Neural cell (in vitro differentiated cells): ENCODE measurements around the gene PGK2. TPM values are rescaled to one million over a fixed set of nuclear protein-coding genes. Genes with fewer than 3 reads are reported as not detected.

ENCODE experiments used
- H2AFZ ChIP-seq: fragments of 200-600, 300-800 bp; sonication (generic), shearing (Covaris generic); 2 replicates; pipeline ENCODE4 v1.6.0; 2014; ENCODE audit warnings: low read depth, mild to moderate bottlenecking, antibody characterized with exemption, low read length, moderate library complexity
- H3F3A ChIP-seq: fragments of 200-600 bp; shearing (Covaris generic); 2 replicates; pipeline ENCODE4 v1.6.1; 2016; ENCODE audit warnings: mild to moderate bottlenecking, moderate library complexity, mixed read lengths, antibody characterized with exemption, low read length; ENCODE audit not compliant: insufficient read depth, poor library complexity, severe bottlenecking
- H3K27ac ChIP-seq: fragments of 200-600, 300-800 bp; sonication (generic), shearing (Covaris generic); 2 replicates; pipeline ENCODE4 v1.5.1; 2014; ENCODE audit warnings: mild to moderate bottlenecking, low read length, moderate library complexity
- H3K27me3 ChIP-seq: fragments of 300-800, 200-600 bp; sonication (generic), shearing (Covaris generic); 2 replicates; pipeline ENCODE4 v1.6.0; 2014; ENCODE audit warnings: mild to moderate bottlenecking, low read depth, low read length, moderate library complexity; ENCODE audit not compliant: insufficient read depth
- H3K36me3 ChIP-seq: fragments of 300-800, 200-600 bp; sonication (generic), shearing (Covaris generic); 2 replicates; pipeline ENCODE4 v1.5.1; 2014; ENCODE audit warnings: mild to moderate bottlenecking, antibody characterized with exemption, low read length, moderate library complexity; ENCODE audit not compliant: insufficient read depth
- H3K4me2 ChIP-seq: fragments of 300-800, 200-600 bp; sonication (generic), shearing (Covaris generic); 2 replicates; pipeline ENCODE4 v1.6.0; 2014; ENCODE audit warnings: mild to moderate bottlenecking, low read length
- H3K4me3 ChIP-seq: fragments of 300-800, 200-600 bp; sonication (generic), shearing (Covaris generic); 2 replicates; pipeline ENCODE4 v1.5.1; 2014; ENCODE audit warnings: mild to moderate bottlenecking, low read length, moderate library complexity
- H3K79me2 ChIP-seq: fragments of 200-600 bp; shearing (Covaris generic); replicated peaks from 2 replicates; pipeline ENCODE4 v1.6.0; 2014; ENCODE audit warnings: mild to moderate bottlenecking, low read length, moderate library complexity; ENCODE audit not compliant: insufficient read depth
- H3K9ac ChIP-seq: fragments of 300-800, 200-600 bp; sonication (generic), shearing (Covaris generic); 2 replicates; pipeline ENCODE4 v1.6.1; 2016; ENCODE audit warnings: mild to moderate bottlenecking, low read length, mixed read lengths
- H3K9me2 ChIP-seq: fragments of 200-600 bp; shearing (Covaris generic); 2 replicates; pipeline ENCODE4 v1.6.1; 2016; ENCODE audit warnings: mild to moderate bottlenecking, low read length, mixed read lengths; ENCODE audit not compliant: insufficient read depth
- H3K9me3 ChIP-seq: fragments of 200-600, 300-800 bp; sonication (generic), shearing (Covaris generic); 2 replicates; pipeline ENCODE4 v1.6.1; 2016; ENCODE audit warnings: mild to moderate bottlenecking, mixed run types, low read length, moderate library complexity, mixed read lengths
- H4K20me1 ChIP-seq: fragments of 200-600 bp; shearing (Covaris generic); 2 replicates; pipeline ENCODE4 v1.6.1; 2016; ENCODE audit warnings: mild to moderate bottlenecking, mixed run types; ENCODE audit not compliant: insufficient read depth
- CTCF ChIP-seq: fragments of 450-650 bp; IDR thresholded peaks from 2 replicates; pipeline ENCODE4 v1.5.1; 2014; ENCODE audit warnings: antibody characterized with exemption, mild to moderate bottlenecking, moderate library complexity; ENCODE audit not compliant: poor library complexity, severe bottlenecking
- EP300 ChIP-seq: fragments of 450-650 bp; conservative IDR thresholded peaks from 2 replicates; pipeline ENCODE4 v1.6.1; 2014; ENCODE audit warnings: antibody characterized with exemption, mild to moderate bottlenecking, moderate library complexity; ENCODE audit not compliant: poor library complexity, severe bottlenecking
- EZH2 ChIP-seq: fragments of 200-600, 300-800 bp; shearing (Covaris generic), sonication (generic); IDR thresholded peaks from 2 replicates; pipeline ENCODE4 v1.6.1; 2014; ENCODE audit warnings: antibody characterized with exemption, low read length, borderline replicate concordance, mild to moderate bottlenecking; ENCODE audit not compliant: insufficient read depth, poor library complexity, severe bottlenecking
- MXI1 ChIP-seq: fragments of 450-650 bp; conservative IDR thresholded peaks from 2 replicates; pipeline ENCODE4 v1.6.1; 2014; ENCODE audit warnings: antibody characterized with exemption, mild to moderate bottlenecking; ENCODE audit not compliant: poor library complexity, severe bottlenecking
- POLR2AphosphoS5 ChIP-seq: IDR thresholded peaks from 2 replicates; pipeline ENCODE4 v1.6.1; 2012
- RAD21 ChIP-seq: fragments of 450-650 bp; conservative IDR thresholded peaks from 2 replicates; pipeline ENCODE4 v1.6.1; 2014; ENCODE audit warnings: antibody characterized with exemption, mild to moderate bottlenecking, moderate library complexity
- REST ChIP-seq: IDR thresholded peaks from 2 replicates; pipeline ENCODE4 v1.6.1; 2012; ENCODE audit warnings: borderline replicate concordance
- SMC3 ChIP-seq: fragments of 450-650 bp; conservative IDR thresholded peaks from 2 replicates; pipeline ENCODE4 v1.6.1; 2014; ENCODE audit warnings: antibody characterized with exemption, mild to moderate bottlenecking, moderate library complexity; ENCODE audit not compliant: poor library complexity
- TAF1 ChIP-seq: IDR thresholded peaks from 2 replicates; pipeline ENCODE4 v1.6.1; 2012; ENCODE audit warnings: low read depth
- polyA plus RNA-seq: library from polyadenylated mRNA; depleted of rRNA; stranded (reverse); fragments of >200 nt; gene quantifications from 2 replicates; pipeline ENCODE4 v1.2.3, GENCODE V29; 2014

PGK2 gene
- polyA plus RNA-seq, 1 donor from 2014 or later: not detected

- H3K4me3 ChIP-seq: no peak overlapping the region
Measured at GRCh38 chr6:49775043-49775442, 12.0 kb downstream of the PGK2 start.

GRCh38 chr6:49772285-49772684 is 14.8 kb downstream of the PGK2 start:
- Histone ChIP-seq H3K9me3 (no peaks in the 10 kb centered on the region), H2AFZ (no peak overlapping the region), H3K4me2 (no peak overlapping the region), H3F3A (no peaks in the 10 kb centered on the region), H3K27ac (no peak overlapping the region), H3K36me3 (no peaks in the 10 kb centered on the region), H3K9me2 (no peaks in the 10 kb centered on the region), H3K27me3 (no peaks in the 10 kb centered on the region), H3K9ac (no peak overlapping the region), H3K79me2 (no peaks in the 10 kb centered on the region), H4K20me1 (no peaks in the 10 kb centered on the region), H3K4me3 (no peak overlapping the region)
- no peak for TF ChIP-seq EP300
- no peak for TF ChIP-seq CTCF
- TF ChIP-seq MXI1: no peak
- TF ChIP-seq REST: no peak
- no peak for TF ChIP-seq RAD21
- TF ChIP-seq EZH2: no peak
- TF ChIP-seq SMC3: no peak
- no peak for TF ChIP-seq POLR2AphosphoS5

More at GRCh38 chr6:49775043-49775442, 12.0 kb downstream of the PGK2 start:
- Histone ChIP-seq H3K27ac (no peak overlapping the region), H3K79me2 (no peaks in the 10 kb centered on the region), H3K36me3 (no peaks in the 10 kb centered on the region), H4K20me1 (no peaks in the 10 kb centered on the region), H2AFZ (no peak overlapping the region), H3K9ac (no peak overlapping the region), H3K4me2 (no peak overlapping the region), H3K9me2 (no peaks in the 10 kb centered on the region), H3K9me3 (no peaks in the 10 kb centered on the region), H3K27me3 (no peaks in the 10 kb centered on the region), H3F3A (no peaks in the 10 kb centered on the region)
- TF ChIP-seq MXI1 (no peak), TAF1 (no peak), CTCF (no peak), REST (no peak)
